NCI-H774 (cell line): ENCODE data around the gene BNIP1.
"Not testable (repeated sequence)": the region's sequence is repeated elsewhere in the genome, so short reads cannot be mapped to it uniquely, and the experiment has no call there.

Experiments used
- DNase-seq: peaks from one replicate; lab custom pipeline; 2025; lab: John Stamatoyannopoulos, UW

The BNIP1 gene

DNA sequence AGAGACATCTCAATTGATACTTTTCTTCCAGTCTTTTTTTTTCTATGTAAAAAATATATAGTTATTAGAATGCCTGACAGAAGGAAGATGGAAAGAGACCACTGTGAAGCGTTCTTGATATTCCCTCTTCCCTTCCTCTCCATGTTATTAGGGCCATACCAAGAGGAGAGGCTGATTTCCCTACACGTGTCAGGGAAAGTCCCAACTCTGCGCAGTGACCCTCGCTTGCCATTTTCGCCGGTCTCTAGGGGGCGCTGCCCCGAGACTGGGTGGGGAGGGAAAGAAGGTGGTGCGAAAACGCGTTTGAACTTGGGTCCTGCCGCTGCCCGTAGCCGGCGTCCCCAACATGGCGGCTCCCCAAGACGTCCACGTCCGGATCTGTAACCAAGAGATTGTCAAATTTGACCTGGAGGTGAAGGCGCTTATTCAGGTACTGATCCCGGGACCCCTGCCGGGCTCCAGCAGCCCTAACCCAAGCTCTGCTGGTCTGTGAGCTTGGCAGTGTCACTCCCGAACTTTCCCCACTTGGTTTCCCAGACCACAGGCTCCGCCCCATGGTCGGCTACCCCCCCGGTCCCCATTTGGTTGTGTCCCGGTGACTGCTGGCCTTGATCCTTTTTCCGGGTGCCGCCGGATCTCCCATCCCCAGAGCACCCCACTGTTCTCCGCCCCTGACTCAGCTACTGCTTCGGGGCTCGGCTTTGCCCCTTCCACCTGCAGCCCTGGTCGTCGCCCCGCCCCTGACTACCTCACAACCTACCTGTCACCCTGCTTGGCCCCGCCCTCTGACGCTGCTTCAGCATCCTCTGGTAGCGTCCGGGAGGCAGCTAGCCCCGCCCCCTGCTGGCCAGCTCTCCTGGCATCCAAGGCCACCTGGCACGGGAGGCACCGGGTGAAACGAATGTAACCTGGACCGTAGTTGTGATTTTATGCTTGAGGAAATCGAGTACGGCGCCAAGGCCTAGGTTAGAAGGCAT lies at the start of gene BNIP1:
BNIP1 (plus strand) TSS at position 332 of the 977 bp plus-strand sequence; CDS start at position 347, 15 bp downstream.
- peak; percentile 93 for DNase-seq

GRCh38 chr5:173098787-173099186 lies 45.5 kb upstream of the BNIP1 start:
- no peak for DNase-seq

DNA sequence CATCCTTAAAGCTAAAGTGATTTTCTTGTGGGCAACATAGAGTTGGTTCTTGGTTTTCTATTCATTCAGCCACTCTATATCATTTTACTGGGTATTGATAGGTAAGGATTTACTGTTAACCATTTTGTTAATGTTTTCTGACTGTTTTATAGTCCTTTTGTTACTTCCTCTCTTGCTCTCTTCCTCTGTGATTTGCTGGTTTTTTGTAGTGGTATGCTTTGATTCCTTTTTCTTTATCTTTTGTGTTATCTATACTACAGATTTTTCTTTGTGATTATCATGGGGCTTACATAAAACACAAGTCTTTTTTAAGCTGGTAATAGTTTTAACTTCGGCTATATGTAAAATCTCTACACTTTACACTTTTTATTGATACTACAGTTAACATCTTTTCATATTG lies 44.9 kb upstream of the BNIP1 start:
- no peak for DNase-seq

GRCh38 chr5:173101245-173101644 lies 43.1 kb upstream of the BNIP1 start:
- DNase-seq: no peak

DNA sequence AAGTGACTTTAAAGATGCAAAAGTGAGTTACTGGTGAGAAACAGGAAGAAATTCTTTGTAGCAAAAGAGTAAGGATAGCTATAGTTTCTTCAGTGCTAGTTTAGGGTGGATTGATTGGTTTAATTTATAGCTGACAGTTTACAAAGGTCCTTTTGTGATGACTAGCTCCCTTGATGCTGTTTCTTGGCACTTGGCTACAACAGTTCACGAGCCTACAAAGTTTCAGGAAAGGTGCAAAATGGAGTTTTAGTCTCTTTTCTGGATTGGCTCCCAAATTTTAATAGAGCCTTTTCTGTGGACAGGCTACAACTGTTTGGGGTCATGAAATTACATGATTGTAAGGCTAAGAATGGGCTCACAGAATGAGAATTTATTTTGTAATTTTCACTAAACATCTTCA lies 40.9 kb upstream of the BNIP1 start:
- DNase-seq: no peak

DNA sequence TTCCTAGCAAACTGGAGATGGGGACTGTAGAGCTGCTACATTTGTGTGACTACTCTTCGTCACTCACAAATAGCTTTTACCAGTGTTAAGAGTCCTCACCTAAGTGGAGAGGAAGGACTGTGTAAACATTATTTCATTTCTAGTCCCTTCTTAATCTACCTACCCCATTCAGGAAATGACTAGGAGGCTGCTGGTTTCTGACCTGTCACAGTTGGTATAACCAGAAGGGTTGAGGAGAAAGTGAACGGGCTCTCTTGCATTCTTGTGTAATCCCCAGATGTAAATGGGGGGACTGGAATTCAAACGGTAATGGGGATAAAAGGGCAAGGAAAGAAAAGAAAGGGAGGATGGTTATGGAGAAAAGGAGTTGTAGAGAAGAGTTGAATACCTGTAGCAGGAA lies 35.4 kb upstream of the BNIP1 start:
- DNase-seq: no peak

DNA sequence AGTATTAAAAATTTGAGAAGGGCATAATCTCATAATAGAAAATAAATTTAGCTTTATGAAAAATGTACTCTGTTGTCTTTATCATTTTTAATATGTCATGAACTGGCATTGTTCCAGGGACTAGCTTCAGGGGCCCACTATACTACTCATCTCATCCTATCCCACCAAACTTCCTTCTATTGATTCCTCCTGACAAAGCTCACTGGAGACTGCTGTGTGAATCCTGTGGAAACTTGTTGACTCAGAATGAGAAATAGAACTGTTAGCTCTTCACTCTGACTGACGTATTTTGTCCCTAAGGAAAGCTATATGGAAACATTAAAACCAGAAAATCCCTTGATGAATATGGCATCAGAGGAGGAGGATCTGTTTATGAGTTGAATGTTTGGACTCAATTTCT lies 29.8 kb upstream of the BNIP1 start:
- no peak for DNase-seq

- no peak for DNase-seq
Measured at GRCh38 chr5:173119719-173120118, 24.6 kb upstream of the BNIP1 start.

DNA sequence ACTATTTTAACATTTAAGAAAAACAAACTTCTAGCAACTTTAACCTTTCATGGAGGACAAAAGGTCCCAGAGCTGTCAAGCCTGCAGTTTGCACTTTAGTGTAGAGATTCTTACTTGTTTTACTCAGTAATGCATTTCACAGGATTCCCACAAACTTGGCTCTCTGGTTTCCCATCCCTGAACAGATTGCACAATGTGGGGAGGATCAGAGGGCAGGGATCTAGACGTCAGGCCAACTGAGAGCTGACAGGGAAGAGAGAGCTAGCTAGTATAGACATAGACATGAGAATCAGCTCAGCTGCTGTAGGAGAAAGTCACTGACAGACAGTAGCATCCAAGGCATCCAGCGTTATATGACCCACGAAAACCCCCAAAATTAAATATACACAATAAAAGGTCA lies 20.9 kb upstream of the BNIP1 start:
- DNase-seq: no peak

- not testable (repeated sequence) for DNase-seq
Measured at GRCh38 chr5:173132166-173132565, 12.2 kb upstream of the BNIP1 start.

DNA sequence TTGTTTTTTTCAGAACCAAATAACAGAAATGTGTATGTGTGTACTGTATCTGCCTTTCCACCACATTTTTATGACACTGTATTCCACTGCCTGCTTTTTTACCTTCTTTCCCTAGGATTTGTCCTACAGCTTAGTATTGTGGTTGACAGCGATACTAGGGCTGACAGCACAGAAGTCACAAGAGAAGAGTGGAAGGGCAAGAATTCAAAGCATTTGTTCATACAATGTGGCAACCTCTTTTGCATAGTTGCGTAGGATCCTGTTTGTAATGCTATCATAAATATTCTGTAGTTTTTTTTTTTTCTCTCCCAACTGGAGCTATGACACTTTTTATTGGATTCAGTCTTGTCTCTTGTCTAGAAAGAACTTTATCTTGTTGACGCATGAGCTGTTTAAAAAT lies 5.6 kb upstream of the BNIP1 start:
- DNase-seq: no peak

DNA sequence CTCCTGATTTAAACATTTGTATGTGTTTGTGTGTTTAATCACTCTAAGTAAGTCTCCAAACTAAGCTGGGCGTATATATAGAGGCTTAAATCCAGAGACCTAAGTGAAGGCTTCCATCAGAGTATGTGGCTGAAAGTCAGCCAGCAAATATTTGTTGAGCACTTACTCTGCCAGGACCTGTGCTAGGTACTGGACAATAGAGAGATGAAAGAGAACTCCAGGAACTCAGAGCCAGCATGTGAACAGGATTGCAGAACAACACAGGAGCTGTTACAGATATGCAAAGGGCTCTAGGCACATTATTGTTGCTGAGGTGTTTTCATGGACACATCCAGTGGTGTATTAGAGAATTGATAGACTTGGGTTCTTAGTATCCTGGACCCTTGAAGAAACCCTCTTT lies 4.7 kb upstream of the BNIP1 start:
- DNase-seq: no peak

DNA sequence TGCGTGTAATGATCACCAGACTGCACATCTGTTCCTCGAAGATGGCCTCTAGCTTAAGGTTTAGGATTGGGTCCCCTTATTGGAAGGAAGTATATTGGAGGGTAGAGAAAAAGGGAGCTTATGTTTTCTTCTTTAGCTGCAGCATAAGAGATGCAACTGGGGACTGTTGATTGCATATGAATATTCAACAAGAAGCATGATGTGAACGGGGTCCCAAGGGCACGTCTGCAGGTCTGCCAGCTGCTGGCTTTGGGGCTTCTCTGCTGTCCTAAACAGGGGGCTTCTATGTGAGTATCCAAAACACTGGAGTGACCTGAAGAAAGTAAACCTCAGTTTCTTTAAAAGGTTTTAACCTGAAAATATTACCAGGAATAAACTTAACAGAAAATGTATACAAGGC lies 3.6 kb upstream of the BNIP1 start:
- DNase-seq: no peak

GRCh38 chr5:173143567-173143966 lies 764 bp upstream of the BNIP1 start:
- DNase-seq: no peak

DNA sequence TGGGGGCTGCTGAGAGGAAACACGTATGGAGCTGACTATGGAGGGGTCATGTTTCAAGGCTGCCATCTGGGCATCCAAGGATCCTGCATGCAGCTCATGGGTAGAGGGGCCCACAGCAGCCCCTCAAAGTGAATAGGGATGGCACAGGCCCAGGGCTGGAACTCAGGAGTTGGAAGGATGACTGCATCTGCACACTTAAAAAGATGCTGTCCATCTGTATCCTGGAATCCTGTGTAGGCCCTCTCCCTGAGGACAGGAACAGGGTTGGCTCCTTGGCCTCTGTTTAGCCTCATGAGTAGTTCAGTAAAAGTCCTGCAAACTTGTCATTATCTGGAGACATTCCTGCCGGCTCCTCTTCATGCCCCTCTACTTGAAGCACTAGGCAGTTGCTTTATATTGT lies 4.0 kb downstream of the BNIP1 start:
- DNase-seq: no peak

GRCh38 chr5:173152547-173152946 lies 8.2 kb downstream of the BNIP1 start:
- DNase-seq: no peak

DNA sequence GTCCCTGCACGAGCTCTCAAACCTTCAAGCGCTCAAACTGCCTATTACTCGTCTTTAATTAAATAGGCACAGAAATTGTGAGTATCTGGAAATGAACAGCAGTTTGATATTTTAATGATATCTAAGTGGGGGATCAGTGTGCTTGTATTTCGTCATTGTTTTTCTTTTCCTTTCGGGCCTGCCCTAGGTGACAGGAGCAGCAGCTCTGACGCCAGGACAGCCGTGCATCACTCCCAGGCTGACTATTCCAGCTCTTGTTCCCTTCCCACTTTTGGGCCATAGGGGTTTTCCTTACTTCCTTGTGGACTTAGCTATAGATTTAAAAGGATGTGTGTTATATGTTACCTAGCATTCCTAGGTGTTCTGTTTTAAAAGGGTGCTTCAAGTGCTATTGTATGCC lies 9.5 kb downstream of the BNIP1 start:
- DNase-seq: no peak

- DNase-seq: not testable (repeated sequence)
Measured at GRCh38 chr5:173154619-173155018, 10.3 kb downstream of the BNIP1 start.

GRCh38 chr5:173155912-173156311 lies 11.6 kb downstream of the BNIP1 start:
- no peak for DNase-seq

- DNase-seq: no peak
Measured at GRCh38 chr5:173158366-173158765, 14.0 kb downstream of the BNIP1 start.

DNA sequence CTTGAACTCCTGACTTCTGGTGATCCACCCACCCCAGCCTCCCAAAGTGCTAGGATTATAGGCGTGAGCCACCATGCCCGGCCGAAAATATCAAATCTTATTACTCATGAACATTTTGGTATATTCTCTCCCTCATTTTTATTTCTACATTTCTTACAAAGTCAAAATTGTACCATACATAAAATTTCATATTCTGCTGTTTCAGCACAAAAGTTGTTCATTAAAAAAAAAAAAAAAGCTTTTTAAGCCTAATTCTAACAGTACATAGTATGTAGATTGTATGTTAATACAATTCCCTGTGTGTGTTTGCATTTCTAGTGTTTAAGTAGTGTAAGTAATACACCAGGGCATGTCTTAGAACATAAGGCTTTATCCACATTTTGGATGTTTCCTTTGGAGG lies 14.9 kb downstream of the BNIP1 start:
- no peak for DNase-seq

DNA sequence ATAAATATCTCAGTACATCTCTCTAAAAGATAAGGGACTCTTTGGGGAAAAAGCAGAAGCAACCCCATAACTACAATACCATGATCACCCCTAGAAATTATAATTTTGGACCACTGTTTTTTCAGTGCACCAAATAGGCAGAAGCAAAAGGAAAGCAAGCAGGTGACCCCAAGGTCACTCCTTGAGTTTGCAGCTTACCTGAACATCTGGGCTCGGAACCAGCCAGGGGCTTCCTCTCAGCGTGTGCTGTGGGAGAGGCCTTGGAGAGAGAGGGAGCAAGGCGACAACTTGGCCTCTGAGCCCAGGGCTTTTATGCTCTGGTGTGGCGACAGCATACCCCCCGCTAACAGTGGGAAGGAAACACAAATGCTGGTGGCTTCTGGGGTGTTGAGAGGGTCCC lies 16.8 kb downstream of the BNIP1 start:
- DNase-seq: no peak

GRCh38 chr5:173163219-173163618 lies 18.9 kb downstream of the BNIP1 start:
- DNase-seq: no peak
